MM.1S (cell line): ENCODE measurements around the gene RRM1.

Experiments
- CTCF ChIP-seq: fragments of 300-600 bp; sonication (generic); IDR thresholded peaks from 2 replicates; pipeline ENCODE4 v1.5.1; 2016; ENCODE audit warnings: antibody characterized with exemption, low read length, mixed read lengths
- EZH2 ChIP-seq: fragments of 300-600 bp; sonication (generic); optimal IDR thresholded peaks from 2 replicates; pipeline ENCODE3; 2017; ENCODE audit warnings: low read depth, mild to moderate bottlenecking, antibody characterized with exemption, low read length, mixed read lengths
- EZH2phosphoT487 ChIP-seq: fragments of 300-600 bp; sonication (generic); IDR thresholded peaks from 2 replicates; pipeline ENCODE4 v1.6.1; 2018; ENCODE audit warnings: antibody characterized with exemption, low read length

- no peak for TF ChIP-seq CTCF
- TF ChIP-seq EZH2 = no peak
- no peak for TF ChIP-seq EZH2phosphoT487
These were observed 44.5 kb upstream of the RRM1 start for GRCh38 chr11:4050138-4050537.
